ENCODE results near the gene CNTFR. TPM values are rescaled to one million over a fixed set of nuclear protein-coding genes. Genes with fewer than 3 reads are reported as not detected.

The CNTFR gene
- total and polyA plus RNA-seq, 2 donors (not counting 1 experiment from before 2014, with no cell fraction given) = not detected

- Histone ChIP-seq H3K36me3 (replicated peaks in 1 of 2; ENCODE audit: control extremely low read depth in 1 of 2, control insufficient read depth in 1 of 2, extremely low read depth in 1 of 2, insufficient read depth in 2 of 2, low read length in 1 of 2) (no peaks in the 10 kb centered on the region), H3K4me3 (ENCODE audit: control extremely low read depth in 1 of 5, extremely low read depth in 1 of 5, insufficient read depth in 1 of 5, low read depth in 2 of 5, low read length in 4 of 5) (no peak overlapping the region), H3K9me3 (ENCODE audit: control extremely low read depth in 1 of 3, control insufficient read depth in 2 of 3, insufficient read depth in 1 of 3, low read length in 2 of 3) (peaks cover 0 to 6% (median 0%) of the 10 kb centered on the region in 3 donors), H3K4me1 (ENCODE audit: control insufficient read depth in 2 of 2, insufficient read depth in 2 of 2, low read length in 2 of 2) (no peaks in the 10 kb centered on the region), H3K27ac (ENCODE audit: low read length in 2 of 2) (no peak overlapping the region), H2AFZ (ENCODE audit: insufficient read depth, low read depth, low read length, poor library complexity, severe bottlenecking) (no peak overlapping the region), H4K20me1 (ENCODE audit: control insufficient read depth, insufficient read depth, low read length, poor library complexity, severe bottlenecking) (no peaks in the 10 kb centered on the region), H3K9ac (ENCODE audit: low read length) (no peak overlapping the region), H3K27me3 (replicated peaks in 1 of 4; ENCODE audit: control extremely low read depth in 1 of 4, control insufficient read depth in 3 of 4, insufficient read depth in 4 of 4, low read length in 3 of 4) (peaks cover 0 to 20% (median 4%) of the 10 kb centered on the region in 4 experiments), H3K79me2 (ENCODE audit: control insufficient read depth, insufficient read depth, low read length) (no peaks in the 10 kb centered on the region), H3K4me2 (replicated peaks; ENCODE audit: low read depth, low read length, poor library complexity, severe bottlenecking) (no peak overlapping the region)
- peaks cover 48% of the 10 kb centered on the region for H3K27me3 Mint-ChIP-seq
- TF ChIP-seq EZH2 (IDR thresholded peaks at IDR 0.05; ENCODE audit: borderline replicate concordance, insufficient read depth, low read depth, low read length, poor library complexity, severe bottlenecking) = no peak
- no peak for TF ChIP-seq CTCF (IDR thresholded peaks at IDR 0.05)
- H3K9me3 Mint-ChIP-seq (ENCODE audit: insufficient read depth) = no peaks in the 10 kb centered on the region
- ATAC-seq (ENCODE audit: low read depth) (no peak), DNase-seq (no peak)
- no peaks in the 10 kb centered on the region for H3K4me1 Mint-ChIP-seq
- intact Hi-C loops (cut with micrococcal nuclease) = no loop called here
- 83% methylated on average over 12 of the region's 13 CpGs for WGBS (ENCODE audit: insufficient coverage)
- ChIA-PET POLR2A (no interaction called here), CTCF (no interaction called here)
- H3K27ac Mint-ChIP-seq = no peak overlapping the region
- no peak overlapping the region for H3K4me3 Mint-ChIP-seq
Measured at GRCh38 chr9:34555936-34556525, 33.5 kb downstream of the CNTFR start.

GRCh38 chr9:34555500-34555899 is 34.0 kb downstream of the CNTFR start:
- ChIA-PET POLR2A (no interaction called here), CTCF (no interaction called here)
- intact Hi-C loops (cut with micrococcal nuclease) = no loop called here
- Histone ChIP-seq H4K20me1 (ENCODE audit: control insufficient read depth, insufficient read depth, low read length, poor library complexity, severe bottlenecking) (no peaks in the 10 kb centered on the region), H3K36me3 (replicated peaks in 1 of 2; ENCODE audit: control extremely low read depth in 1 of 2, control insufficient read depth in 1 of 2, extremely low read depth in 1 of 2, insufficient read depth in 2 of 2, low read length in 1 of 2) (no peaks in the 10 kb centered on the region), H3K27ac (ENCODE audit: low read length in 2 of 2) (no peak overlapping the region), H3K4me2 (replicated peaks; ENCODE audit: low read depth, low read length, poor library complexity, severe bottlenecking) (no peak overlapping the region), H3K4me3 (ENCODE audit: control extremely low read depth in 1 of 5, extremely low read depth in 1 of 5, insufficient read depth in 1 of 5, low read depth in 2 of 5, low read length in 4 of 5) (no peak overlapping the region), H3K4me1 (ENCODE audit: control insufficient read depth in 2 of 2, insufficient read depth in 2 of 2, low read length in 2 of 2) (no peaks in the 10 kb centered on the region), H3K27me3 (replicated peaks in 1 of 4; ENCODE audit: control extremely low read depth in 1 of 4, control insufficient read depth in 3 of 4, insufficient read depth in 4 of 4, low read length in 3 of 4) (peaks cover 0 to 15% (median 4%) of the 10 kb centered on the region in 4 experiments), H3K9ac (ENCODE audit: low read length) (no peak overlapping the region), H3K79me2 (ENCODE audit: control insufficient read depth, insufficient read depth, low read length) (no peaks in the 10 kb centered on the region), H3K9me3 (ENCODE audit: control extremely low read depth in 1 of 3, control insufficient read depth in 2 of 3, insufficient read depth in 1 of 3, low read length in 2 of 3) (peaks cover 0 to 6% (median 0%) of the 10 kb centered on the region in 3 donors), H2AFZ (ENCODE audit: insufficient read depth, low read depth, low read length, poor library complexity, severe bottlenecking) (no peak overlapping the region)
- Mint-ChIP-seq H3K4me1 (no peaks in the 10 kb centered on the region), H3K9me3 (ENCODE audit: insufficient read depth) (no peaks in the 10 kb centered on the region), H3K4me3 (no peak overlapping the region), H3K27me3 (peaks cover 47% of the 10 kb centered on the region), H3K27ac (no peak overlapping the region)
- 68% methylated on average over 3 of the region's 5 CpGs for WGBS (ENCODE audit: insufficient coverage)
- ATAC-seq (ENCODE audit: low read depth) (no peak), DNase-seq (no peak)
- no peak for TF ChIP-seq EZH2 (IDR thresholded peaks at IDR 0.05; ENCODE audit: borderline replicate concordance, insufficient read depth, low read depth, low read length, poor library complexity, severe bottlenecking)
- TF ChIP-seq CTCF (IDR thresholded peaks at IDR 0.05) = no peak

Measured in B cell (primary cell).